Esophagus (tissue), 2 donors: ENCODE results near the gene METTL22. TPM values are rescaled to one million over a fixed set of nuclear protein-coding genes. Genes with fewer than 3 reads are reported as not detected.

Experiments used
- H3K27ac ChIP-seq, 2 donors: one replicate each; pipeline ENCODE4 v1.5.1; 2013; ENCODE audit warnings: low read depth in 2 of 2, mild to moderate bottlenecking in 2 of 2, inconsistent platforms in 1 of 2, low read length in 1 of 2, moderate library complexity in 1 of 2
- H3K27me3 ChIP-seq, 2 donors: one replicate each; pipeline ENCODE4 v1.6.1; 2013; ENCODE audit warnings: low read length in 2 of 2, control low read depth in 1 of 2, mild to moderate bottlenecking in 1 of 2; ENCODE audit not compliant: insufficient read depth in 2 of 2, control insufficient read depth in 1 of 2
- H3K36me3 ChIP-seq, 2 donors: one replicate each; pipeline ENCODE4 v1.6.1; 2013; ENCODE audit warnings: low read length in 1 of 2; ENCODE audit not compliant: control insufficient read depth in 2 of 2, insufficient read depth in 2 of 2
- H3K4me1 ChIP-seq, 2 donors: one replicate each; pipeline ENCODE4 v1.6.1; 2013; ENCODE audit warnings: low read length in 1 of 2; ENCODE audit not compliant: control insufficient read depth in 2 of 2, insufficient read depth in 2 of 2
- H3K4me3 ChIP-seq, 2 donors: one replicate each; pipeline ENCODE4 v1.5.1; 2013; ENCODE audit warnings: low read length in 2 of 2, mild to moderate bottlenecking in 2 of 2, low read depth in 1 of 2, moderate library complexity in 1 of 2
- H3K9me3 ChIP-seq, 2 donors: one replicate each; pipeline ENCODE4 v1.6.1; 2013; ENCODE audit warnings: mild to moderate bottlenecking in 2 of 2, low read depth in 1 of 2, low read length in 1 of 2, moderate library complexity in 1 of 2; ENCODE audit not compliant: control insufficient read depth in 2 of 2, insufficient read depth in 1 of 2
- WGBS, 2 donors: extraction: QIAGEN DNeasy Blood & Tissue Kit; methylation state at CpG; one replicate each; pipeline ENCODE4 v1.1.7; 2013; 5-methylcytosine and 5-hydroxymethylcytosine counted together
- polyA plus RNA-seq, 2 donors: library from polyadenylated mRNA; stranded (reverse); fragments of 200-250 nt; gene quantifications; one replicate each; pipeline ENCODE4 v1.2.3, GENCODE V29; 2013
- donor health status: healthy with polysubstance abuse.
- donor health status: Bipolar disorder and iron deficiency.

METTL22 gene
- polyA plus RNA-seq, 2 donors, result 12.3 to 16.6 TPM

- Histone ChIP-seq H3K4me3 (no peak overlapping the region), H3K9me3 (no peaks in the 10 kb centered on the region), H3K27ac (no peak overlapping the region), H3K36me3 (no peaks in the 10 kb centered on the region), H3K27me3 (no peaks in the 10 kb centered on the region), H3K4me1 (no peaks in the 10 kb centered on the region)
- WGBS, 2 donors, result 27 to 29% methylated on average over 3 of the region's 3 CpGs
These were observed 76.5 kb downstream of the METTL22 start for GRCh38 chr16:8697965-8698364.

Other genes with a start within 250 kb of the METTL22 start
- under 1 TPM in 1 of 2 donors, not detected in 1; 0.26 TPM for gene TMEM114, start 31.2 kb upstream of the METTL22 start, polyA plus RNA-seq
- gene ABAT, start 52.9 kb downstream of the METTL22 start, polyA plus RNA-seq, result 1 to 10 TPM; 4.6 to 9.5 TPM
- gene TMEM186, start 175.9 kb downstream of the METTL22 start, polyA plus RNA-seq, result 1 to 10 TPM; 5.6 to 8.8 TPM
- 10 to 100 TPM; 19.8 to 30.3 TPM for gene PMM2, start 176.1 kb downstream of the METTL22 start, polyA plus RNA-seq
- gene CARHSP1, start 247.3 kb downstream of the METTL22 start, polyA plus RNA-seq, result 100 to 1,000 TPM; 212 to 343 TPM